ENCODE results near the gene BEGAIN.

BEGAIN gene

GRCh38 chr14:100558966-100559365 is 28.3 kb downstream of the BEGAIN start:
- DNase-seq (ENCODE audit: low read depth, low spot score) = no peak
- no peak for TF ChIP-seq CTCF (IDR thresholded peaks at IDR 0.05; ENCODE audit: insufficient read depth, low read length, missing control alignments)
- ChIA-PET CTCF (interaction anchor here (0.7 kb wide), 1 partner anchor 141 kb away, joined by 3 read pairs; no protein-coding TSS in a partner anchor), POLR2A (no interaction called here)
- H3K4me3 ChIP-seq (ENCODE audit: low read depth, low read length) = no peak overlapping the region

- DNase-seq (ENCODE audit: low read depth, low spot score) = no peak
- ChIA-PET POLR2A (no interaction called here), CTCF (no interaction called here)
- no peak overlapping the region for H3K4me3 ChIP-seq (ENCODE audit: low read depth, low read length)
- TF ChIP-seq CTCF (IDR thresholded peaks at IDR 0.05; ENCODE audit: insufficient read depth, low read length, missing control alignments) = no peak
Measured at GRCh38 chr14:100558226-100558625, 29.0 kb downstream of the BEGAIN start.

- POLR2A ChIA-PET = no interaction called here
- DNase-seq (ENCODE audit: low read depth, low spot score) = no peak
- H3K4me3 ChIP-seq (ENCODE audit: low read depth, low read length) = no peak overlapping the region
- no peak for TF ChIP-seq CTCF (IDR thresholded peaks at IDR 0.05; ENCODE audit: insufficient read depth, low read length, missing control alignments)
- CTCF ChIA-PET = no interaction called here
Measured at GRCh38 chr14:100557658-100558057, 29.6 kb downstream of the BEGAIN start.

GRCh38 chr14:100556936-100557505 is 30.2 kb downstream of the BEGAIN start:
- ChIA-PET CTCF (no interaction called here), POLR2A (no interaction called here)

GRCh38 chr14:100556140-100556475 is 31.1 kb downstream of the BEGAIN start:
- no peak overlapping the region for H3K4me3 ChIP-seq (ENCODE audit: low read depth, low read length)
- ChIA-PET POLR2A (no interaction called here), CTCF (no interaction called here)
- DNase-seq (ENCODE audit: low read depth, low spot score) = no peak
- no peak for TF ChIP-seq CTCF (IDR thresholded peaks at IDR 0.05; ENCODE audit: insufficient read depth, low read length, missing control alignments)

More at GRCh38 chr14:100556936-100557505, 30.2 kb downstream of the BEGAIN start:
- TF ChIP-seq CTCF (IDR thresholded peaks at IDR 0.05; ENCODE audit: insufficient read depth, low read length, missing control alignments) = no peak
- no peak for DNase-seq (ENCODE audit: low read depth, low spot score)
- no peak overlapping the region for H3K4me3 ChIP-seq (ENCODE audit: low read depth, low read length)

- no peak for TF ChIP-seq CTCF (IDR thresholded peaks at IDR 0.05; ENCODE audit: insufficient read depth, low read length, missing control alignments)
- DNase-seq (ENCODE audit: low read depth, low spot score) = no peak
- no peak overlapping the region for H3K4me3 ChIP-seq (ENCODE audit: low read depth, low read length)
- ChIA-PET POLR2A (no interaction called here), CTCF (no interaction called here)
Measured at GRCh38 chr14:100555436-100556139, 31.6 kb downstream of the BEGAIN start.
